Peyer's patch (tissue), 4 donors: ENCODE results near the gene IQGAP3.

ENCODE experiments used
- POLR2A ChIP-seq, 2 donors: fragments of 450-650 bp; IDR thresholded peaks; one replicate each; pipeline ENCODE4 v1.5.1; 2017; ENCODE audit warnings: antibody characterized with exemption in 2 of 2, mild to moderate bottlenecking in 2 of 2, moderate library complexity in 2 of 2
- TF ChIP-seq, protein P1 (sequence below), 6 experiments: fragments of 450-650 bp in 4 of 6; fragments of 200-600 bp in 2 of 6; sonication (generic) in 1 of 6; IDR thresholded peaks; one replicate each; pipeline ENCODE4 v1.5.1; 2017 to 2019; ENCODE audit warnings: antibody characterized with exemption in 6 of 6, mild to moderate bottlenecking in 3 of 6, moderate library complexity in 1 of 6

DNA sequence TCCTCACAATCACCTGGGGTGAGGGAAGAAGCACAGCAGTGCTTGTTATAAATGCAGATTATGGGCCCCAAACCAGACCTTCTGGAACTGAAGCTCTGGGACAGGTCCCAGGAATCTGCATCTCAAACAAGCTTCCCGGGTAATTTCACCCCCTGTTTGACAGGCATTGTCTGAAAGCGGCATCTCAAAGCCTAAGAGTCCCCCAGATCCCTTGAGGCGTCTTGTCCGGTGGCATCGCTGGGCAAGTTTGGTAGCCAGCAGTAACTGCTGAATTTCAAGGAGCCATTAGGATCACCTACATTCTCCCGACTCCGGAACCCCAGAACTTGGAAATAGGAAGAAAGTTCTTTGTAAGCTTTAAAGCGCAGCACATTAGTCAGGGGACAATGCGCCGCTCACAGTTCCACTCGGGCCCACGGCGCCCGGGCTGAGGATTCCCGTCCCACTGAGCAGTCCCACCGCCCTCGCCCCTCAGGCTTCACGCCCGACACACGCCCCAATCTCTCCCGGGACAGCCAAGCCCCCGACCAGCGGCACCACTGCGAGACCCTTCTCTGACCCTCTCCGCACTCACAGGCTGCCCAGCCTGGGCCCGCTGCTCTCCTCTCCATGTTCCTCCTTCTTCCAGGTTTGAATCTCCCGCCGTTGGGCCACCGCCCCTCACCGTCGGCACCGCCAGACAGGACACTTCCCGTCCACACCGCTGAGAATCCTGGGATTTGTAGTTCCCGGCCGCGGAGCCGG is at the start of gene IQGAP3:
- TF ChIP-seq, protein P1, sequence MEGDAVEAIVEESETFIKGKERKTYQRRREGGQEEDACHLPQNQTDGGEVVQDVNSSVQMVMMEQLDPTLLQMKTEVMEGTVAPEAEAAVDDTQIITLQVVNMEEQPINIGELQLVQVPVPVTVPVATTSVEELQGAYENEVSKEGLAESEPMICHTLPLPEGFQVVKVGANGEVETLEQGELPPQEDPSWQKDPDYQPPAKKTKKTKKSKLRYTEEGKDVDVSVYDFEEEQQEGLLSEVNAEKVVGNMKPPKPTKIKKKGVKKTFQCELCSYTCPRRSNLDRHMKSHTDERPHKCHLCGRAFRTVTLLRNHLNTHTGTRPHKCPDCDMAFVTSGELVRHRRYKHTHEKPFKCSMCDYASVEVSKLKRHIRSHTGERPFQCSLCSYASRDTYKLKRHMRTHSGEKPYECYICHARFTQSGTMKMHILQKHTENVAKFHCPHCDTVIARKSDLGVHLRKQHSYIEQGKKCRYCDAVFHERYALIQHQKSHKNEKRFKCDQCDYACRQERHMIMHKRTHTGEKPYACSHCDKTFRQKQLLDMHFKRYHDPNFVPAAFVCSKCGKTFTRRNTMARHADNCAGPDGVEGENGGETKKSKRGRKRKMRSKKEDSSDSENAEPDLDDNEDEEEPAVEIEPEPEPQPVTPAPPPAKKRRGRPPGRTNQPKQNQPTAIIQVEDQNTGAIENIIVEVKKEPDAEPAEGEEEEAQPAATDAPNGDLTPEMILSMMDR (IDR thresholded peaks at IDR 0.05) = no peak
- TF ChIP-seq POLR2A (IDR thresholded peaks at IDR 0.05) = no peak
